ENCODE data around the gene FRMD4A.

- TF ChIP-seq CTCF (IDR thresholded peaks at IDR 0.05; ENCODE audit: low read depth, low read length), result no peak
- no peak for TF ChIP-seq POLR2A (IDR thresholded peaks at IDR 0.05; ENCODE audit: extremely low read depth, insufficient read length)
- TF ChIP-seq MAX (IDR thresholded peaks at IDR 0.05; ENCODE audit: low read depth, low read length), result no peak
- no peak for TF ChIP-seq MYC (IDR thresholded peaks at IDR 0.05; ENCODE audit: low read depth, low read length)
Measured at GRCh38 chr10:14179251-14179650, 151.5 kb downstream of the FRMD4A start.

All from NB4 (cell line).